Stomach (tissue), 4 donors: ENCODE results near the gene TRIOBP.

Source experiments
- CTCF ChIP-seq, 7 experiments: fragments of 450-650 bp in 4 of 7; fragments of 200-600 bp in 3 of 7; sonication (generic) in 3 of 7; IDR thresholded peaks; one replicate each; pipeline ENCODE4 v1.5.1; 2016 to 2019; ENCODE audit warnings: antibody characterized with exemption in 7 of 7, control low read depth in 2 of 7, mild to moderate bottlenecking in 1 of 7
- EP300 ChIP-seq: sonication (generic); formaldehyde crosslinking; IDR thresholded peaks from one replicate; pipeline ENCODE4 v1.6.1; 2017; ENCODE audit warnings: antibody characterized with exemption
- POLR2A ChIP-seq, 4 donors: fragments of 450-650 bp; IDR thresholded peaks; one replicate each; pipeline ENCODE4 v1.6.1; 2016; ENCODE audit warnings: antibody characterized with exemption in 4 of 4, control low read depth in 2 of 4, mild to moderate bottlenecking in 1 of 4, moderate library complexity in 1 of 4
- POLR2AphosphoS5 ChIP-seq, 3 donors: sonication (generic); formaldehyde crosslinking; IDR thresholded peaks; one replicate each; pipeline ENCODE4 v1.6.1; 2016; ENCODE audit warnings: antibody characterized with exemption in 3 of 3

DNA sequence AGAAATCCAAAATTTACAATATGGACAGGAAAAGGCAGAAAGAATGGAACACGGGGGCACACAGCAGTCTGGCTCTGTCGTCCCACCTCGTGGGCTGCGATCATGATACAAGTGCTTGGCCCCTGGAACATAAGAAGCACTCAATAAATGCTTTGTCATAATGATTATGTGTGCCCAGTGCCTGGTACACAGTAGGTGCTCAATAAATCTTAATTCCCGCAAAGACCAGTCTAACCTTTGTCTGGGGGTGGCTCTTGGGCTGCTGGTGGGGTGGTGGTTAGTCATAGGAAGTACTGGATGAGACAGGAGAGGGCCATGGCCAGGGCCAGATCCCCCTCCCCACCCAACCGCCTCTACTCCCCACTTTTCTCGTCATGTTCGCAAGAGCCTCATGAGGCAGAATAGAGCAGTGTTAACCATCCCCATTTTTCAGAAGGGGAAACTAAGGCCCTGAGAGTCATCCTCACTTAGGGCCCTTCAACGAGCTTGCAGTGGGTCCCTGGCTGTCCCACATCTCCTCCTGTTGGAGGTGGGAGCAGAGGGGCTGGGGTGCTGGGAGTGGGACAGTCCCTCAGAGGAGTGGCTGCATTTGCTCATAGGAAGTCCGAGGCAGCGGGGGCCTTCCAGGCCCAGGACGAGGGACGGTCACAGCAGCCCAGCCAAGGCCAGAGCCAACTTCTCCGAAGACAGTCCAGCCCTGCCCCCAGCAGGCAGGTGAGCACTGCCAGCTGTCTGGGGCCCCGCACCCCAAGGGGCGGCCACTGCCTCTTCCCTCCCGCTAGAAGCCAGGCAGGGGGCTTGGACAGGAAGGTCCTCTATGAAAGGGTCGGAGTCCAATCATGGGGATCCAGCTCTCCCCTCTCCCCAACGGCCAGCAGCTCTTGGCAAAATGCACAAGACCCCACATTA, 36.1 kb downstream of the TRIOBP start:
- TF ChIP-seq EP300 = no peak
- TF ChIP-seq CTCF (IDR thresholded peaks at IDR 0.05) = no peak
- no peak for TF ChIP-seq POLR2A (IDR thresholded peaks at IDR 0.05)
- no peak for TF ChIP-seq POLR2AphosphoS5 (IDR thresholded peaks at IDR 0.05)
